Measurements from ENCODE around the gene NDUFA3. TPM values are rescaled to one million over a fixed set of nuclear protein-coding genes. Genes with fewer than 3 reads are reported as not detected.

NDUFA3 gene
- total and polyA plus RNA-seq, 2 donors (not counting 1 experiment from before 2014, with no cell fraction given): 55.4 to 94.4 TPM

DNA sequence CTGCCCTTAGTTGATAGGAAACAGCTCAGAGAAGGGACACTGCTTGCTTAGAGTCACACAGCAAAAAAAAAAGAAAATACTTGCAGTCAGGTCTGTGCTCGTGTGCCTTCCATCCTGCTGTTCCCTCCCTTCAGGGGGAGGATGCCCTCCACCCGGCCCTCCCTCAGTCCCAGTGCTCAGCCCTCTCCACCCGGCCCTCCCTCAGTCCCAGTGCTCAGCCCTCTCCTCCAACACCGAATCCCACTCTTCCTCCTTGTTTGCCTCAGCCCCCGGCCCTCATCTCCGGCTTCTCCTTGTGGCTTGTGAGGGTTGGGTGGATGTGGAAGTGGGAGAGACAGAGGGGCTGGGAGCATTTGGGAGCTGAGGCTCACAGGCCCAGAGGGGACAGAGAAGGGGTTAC, 7.0 kb downstream of the NDUFA3 start:
- no peak for DNase-seq
- H3K9me3 Mint-ChIP-seq (ENCODE audit: insufficient read depth): no peaks in the 10 kb centered on the region
- H3K36me3 ChIP-seq (replicated peaks in 1 of 2; ENCODE audit: control extremely low read depth in 1 of 2, control insufficient read depth in 1 of 2, extremely low read depth in 1 of 2, insufficient read depth in 2 of 2, low read length in 1 of 2): peaks cover 2 to 37% of the 10 kb centered on the region in 2 experiments
- ATAC-seq (ENCODE audit: low read depth): no peak
- no peak overlapping the region for H2AFZ ChIP-seq (ENCODE audit: insufficient read depth, low read depth, low read length, poor library complexity, severe bottlenecking)
- no peak overlapping the region for H3K27ac Mint-ChIP-seq
- no peak overlapping the region for H3K4me3 ChIP-seq (ENCODE audit: control extremely low read depth in 1 of 5, extremely low read depth in 1 of 5, insufficient read depth in 1 of 5, low read depth in 2 of 5, low read length in 4 of 5)
- no peaks in the 10 kb centered on the region for H3K27me3 Mint-ChIP-seq
- POLR2A ChIA-PET: interaction anchor here (0.7 kb wide), 1 partner anchor 12 kb away, joined by 4 read pairs; no protein-coding TSS in a partner anchor
- intact Hi-C loops (cut with micrococcal nuclease): loop anchor here (10.0 kb wide), 1 partner anchor 1005 kb away; the partner anchor contains the start of gene PPP1R12C
- no peaks in the 10 kb centered on the region for H3K9me3 ChIP-seq (ENCODE audit: control extremely low read depth in 1 of 3, control insufficient read depth in 2 of 3, insufficient read depth in 1 of 3, low read length in 2 of 3)
- no peak for TF ChIP-seq EZH2 (IDR thresholded peaks at IDR 0.05; ENCODE audit: borderline replicate concordance, insufficient read depth, low read depth, low read length, poor library complexity, severe bottlenecking)
- TF ChIP-seq CTCF (IDR thresholded peaks at IDR 0.05): no peak
- no peak overlapping the region for H3K4me2 ChIP-seq (replicated peaks; ENCODE audit: low read depth, low read length, poor library complexity, severe bottlenecking)
- H3K27ac ChIP-seq (ENCODE audit: low read length in 2 of 2): no peak overlapping the region
- H3K9ac ChIP-seq (ENCODE audit: low read length): no peak overlapping the region
- 33% methylated on average over 1 of the region's 6 CpGs for WGBS (ENCODE audit: insufficient coverage)
- H3K4me3 Mint-ChIP-seq: no peak overlapping the region
- H3K4me1 Mint-ChIP-seq: peaks cover 16% of the 10 kb centered on the region
- H3K27me3 ChIP-seq (replicated peaks in 1 of 4; ENCODE audit: control extremely low read depth in 1 of 4, control insufficient read depth in 3 of 4, insufficient read depth in 4 of 4, low read length in 3 of 4): no peaks in the 10 kb centered on the region
- CTCF ChIA-PET: no interaction called here
- H3K4me1 ChIP-seq (ENCODE audit: control insufficient read depth in 2 of 2, insufficient read depth in 2 of 2, low read length in 2 of 2): peaks cover 6 to 9% of the 10 kb centered on the region in 2 donors
- H4K20me1 ChIP-seq (ENCODE audit: control insufficient read depth, insufficient read depth, low read length, poor library complexity, severe bottlenecking): peaks cover 12% of the 10 kb centered on the region
- peaks cover 45% of the 10 kb centered on the region for H3K79me2 ChIP-seq (ENCODE audit: control insufficient read depth, insufficient read depth, low read length)

- H3K27me3 ChIP-seq (replicated peaks in 1 of 4; ENCODE audit: control extremely low read depth in 1 of 4, control insufficient read depth in 3 of 4, insufficient read depth in 4 of 4, low read length in 3 of 4): no peaks in the 10 kb centered on the region
- no peaks in the 10 kb centered on the region for H3K9me3 ChIP-seq (ENCODE audit: control extremely low read depth in 1 of 3, control insufficient read depth in 2 of 3, insufficient read depth in 1 of 3, low read length in 2 of 3)
- ChIA-PET CTCF (interaction anchor here (2.4 kb wide), 1 partner anchor 12 kb away, joined by 8 read pairs; the partner anchor contains the start of gene NDUFA3), POLR2A (interaction anchor here (1.0 to 2.3 kb wide), 7 partner anchors 12 to 334 kb away, joined by 3 to 25 read pairs (median 6); partner anchors contain the start of genes CNOT3, LENG1, LENG8 and NDUFA3)
- Mint-ChIP-seq H3K27ac (peak overlapping the region; percentile 87), H3K9me3 (ENCODE audit: insufficient read depth) (no peaks in the 10 kb centered on the region), H3K4me1 (peaks cover 31% of the 10 kb centered on the region), H3K27me3 (no peaks in the 10 kb centered on the region), H3K4me3 (peak overlapping the region; percentile 89)
- H3K27ac ChIP-seq (ENCODE audit: low read length in 2 of 2): peak overlapping the region in 1 of 2 donors; percentile 78
- H4K20me1 ChIP-seq (ENCODE audit: control insufficient read depth, insufficient read depth, low read length, poor library complexity, severe bottlenecking): peaks cover 27% of the 10 kb centered on the region
- H3K4me1 ChIP-seq (ENCODE audit: control insufficient read depth in 2 of 2, insufficient read depth in 2 of 2, low read length in 2 of 2): peaks cover 14 to 25% of the 10 kb centered on the region in 2 donors
- peaks cover 51% of the 10 kb centered on the region for H3K79me2 ChIP-seq (ENCODE audit: control insufficient read depth, insufficient read depth, low read length)
- no peak for DNase-seq
- peak overlapping the region; percentile 79 for H3K4me2 ChIP-seq (replicated peaks; ENCODE audit: low read depth, low read length, poor library complexity, severe bottlenecking)
- intact Hi-C loops (cut with micrococcal nuclease): loop anchor here (1.0 to 10.0 kb wide), 7 partner anchors 12 to 1000 kb away; partner anchors contain the start of genes CNOT3, LENG1, MYADM and NDUFA3
- ATAC-seq (ENCODE audit: low read depth): no peak
- peaks cover 2 to 27% of the 10 kb centered on the region in 2 experiments for H3K36me3 ChIP-seq (replicated peaks in 1 of 2; ENCODE audit: control extremely low read depth in 1 of 2, control insufficient read depth in 1 of 2, extremely low read depth in 1 of 2, insufficient read depth in 2 of 2, low read length in 1 of 2)
- H3K9ac ChIP-seq (ENCODE audit: low read length): peak overlapping the region; percentile 77
- 2% methylated on average over 28 of the region's 28 CpGs for WGBS (ENCODE audit: insufficient coverage)
- H2AFZ ChIP-seq (ENCODE audit: insufficient read depth, low read depth, low read length, poor library complexity, severe bottlenecking): peak overlapping the region; percentile 95
- TF ChIP-seq CTCF (IDR thresholded peaks at IDR 0.05): no peak
- no peak for TF ChIP-seq EZH2 (IDR thresholded peaks at IDR 0.05; ENCODE audit: borderline replicate concordance, insufficient read depth, low read depth, low read length, poor library complexity, severe bottlenecking)
- H3K4me3 ChIP-seq (ENCODE audit: control extremely low read depth in 1 of 5, extremely low read depth in 1 of 5, insufficient read depth in 1 of 5, low read depth in 2 of 5, low read length in 4 of 5): peak overlapping the region; percentile 71 to 86 (median 81)
Measured at GRCh38 chr19:54114340-54115108, 11.9 kb downstream of the NDUFA3 start.
